HG03521 (cell line): Measurements from ENCODE around the gene S1PR3.

Source experiments
- ATAC-seq: cut with Tn5 transposase; IDR thresholded peaks from one replicate; pipeline ENCODE4 v1.9.1; 2021; ENCODE audit warnings: mild to moderate bottlenecking, moderate library complexity; ENCODE audit not compliant: unreplicated experiment

Gene S1PR3

DNA sequence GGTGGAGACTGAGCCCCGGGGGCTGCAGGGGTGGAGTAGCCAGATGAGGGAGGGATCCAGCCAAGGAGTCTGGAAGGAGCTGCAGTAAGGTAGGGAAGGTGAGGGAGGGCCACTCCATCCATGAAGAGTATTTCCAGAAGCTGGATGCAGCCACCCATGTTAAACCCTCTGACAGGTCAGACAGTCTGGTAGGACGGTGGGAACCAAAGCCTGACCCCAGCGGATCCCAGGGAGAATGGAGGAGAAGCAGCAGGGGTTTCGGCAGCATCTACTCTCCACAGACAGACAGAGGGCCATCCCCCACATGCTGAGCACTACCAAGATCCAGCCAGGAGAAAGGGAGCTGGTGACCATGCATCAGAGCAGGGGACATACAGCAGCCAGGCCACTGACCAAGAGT is 22.5 kb upstream of the S1PR3 start:
- ATAC-seq, result no peak

DNA sequence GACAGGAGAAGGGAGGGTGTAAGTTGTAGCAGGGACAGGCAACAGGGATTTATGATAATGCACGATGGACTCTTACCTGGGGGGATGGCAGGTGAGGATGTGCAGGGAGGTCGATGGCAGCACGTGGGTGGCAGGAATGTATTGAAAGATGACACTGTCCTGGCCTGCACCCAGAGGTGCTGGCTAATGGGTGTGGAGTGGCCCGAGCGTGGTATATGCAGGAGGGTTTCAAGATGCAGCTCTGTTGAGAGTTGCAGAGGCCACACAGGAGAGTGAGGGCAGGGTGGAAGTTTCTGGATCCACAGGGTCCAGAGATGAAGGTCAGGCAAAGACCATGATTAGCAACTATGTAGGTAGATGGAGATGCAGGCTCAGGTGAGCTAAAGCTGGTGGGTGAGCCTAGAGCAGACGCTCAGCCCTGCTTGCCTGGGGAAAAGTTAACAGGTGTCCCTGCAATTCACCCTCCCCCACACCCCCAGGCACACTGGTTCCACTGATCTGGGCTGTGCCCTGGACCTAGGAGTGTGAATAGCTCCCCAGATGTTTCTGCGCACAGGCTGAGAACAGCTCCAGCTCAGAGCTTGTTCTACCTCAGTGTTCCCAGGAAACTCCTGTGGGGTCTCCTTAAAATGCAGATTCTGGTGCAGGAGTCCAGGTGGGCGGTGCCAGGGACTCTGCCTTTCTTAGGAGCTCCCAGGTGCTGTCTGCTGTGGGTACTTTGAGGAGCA is 21.5 kb upstream of the S1PR3 start:
- no peak for ATAC-seq

DNA sequence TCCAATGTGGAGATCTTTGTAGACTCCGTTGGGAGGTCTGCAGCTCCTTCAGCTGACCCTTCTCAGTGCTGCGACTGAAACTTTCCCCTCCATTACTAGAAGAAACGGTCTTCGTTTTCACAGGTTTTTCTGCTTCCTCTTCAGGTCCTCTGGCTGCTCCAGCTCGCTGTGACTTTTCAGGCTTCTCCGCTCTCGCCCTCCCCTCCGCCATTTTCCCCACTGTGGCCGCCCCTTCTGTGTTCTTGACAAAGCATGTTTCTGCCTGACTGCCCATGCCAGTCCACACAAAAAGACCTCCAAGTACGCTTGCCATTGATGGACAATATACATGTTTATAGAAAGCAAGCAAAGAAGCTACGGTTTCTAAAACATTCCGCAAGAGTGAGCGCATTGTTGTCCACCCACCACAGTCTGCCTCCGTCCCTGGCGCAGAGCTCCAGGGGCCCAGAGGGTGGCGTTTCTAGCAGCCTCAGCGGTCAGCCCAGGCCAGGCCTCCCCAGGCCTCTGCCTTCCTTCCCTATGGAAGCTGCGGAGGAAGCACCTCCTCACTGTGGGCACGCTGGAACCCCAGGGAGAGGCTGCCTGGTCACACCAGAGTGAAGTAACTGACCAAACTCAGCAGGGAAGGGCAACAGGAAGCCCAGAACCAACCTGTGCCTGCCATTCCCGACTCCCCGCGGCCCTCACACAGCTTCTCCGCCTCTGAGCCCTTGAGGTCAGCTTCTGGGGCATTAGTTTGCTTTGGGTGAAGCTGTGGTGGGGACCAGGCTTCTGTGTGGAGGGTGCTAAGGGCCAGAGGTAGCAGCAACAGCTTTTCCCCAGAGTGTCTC is 19.9 kb upstream of the S1PR3 start:
- no peak for ATAC-seq

DNA sequence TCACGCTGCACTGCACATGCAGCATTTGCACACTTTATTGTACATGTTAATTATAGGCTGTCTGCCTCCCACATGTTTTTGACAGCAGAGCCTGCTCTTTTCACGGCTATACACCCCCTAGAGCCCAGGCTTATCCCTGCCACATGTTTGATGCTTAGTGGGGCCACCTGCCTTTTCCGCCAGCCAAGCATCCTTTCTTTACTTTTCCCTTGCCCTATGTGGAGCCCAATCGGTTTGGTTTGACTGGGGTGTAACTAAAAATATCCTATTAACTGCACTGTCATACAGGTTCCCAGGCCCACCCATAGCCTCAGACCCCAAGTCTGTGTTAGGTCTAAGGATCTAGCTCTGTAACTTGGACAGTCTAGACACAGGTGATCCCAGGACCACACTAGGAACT is 18.9 kb upstream of the S1PR3 start:
- no peak for ATAC-seq

DNA sequence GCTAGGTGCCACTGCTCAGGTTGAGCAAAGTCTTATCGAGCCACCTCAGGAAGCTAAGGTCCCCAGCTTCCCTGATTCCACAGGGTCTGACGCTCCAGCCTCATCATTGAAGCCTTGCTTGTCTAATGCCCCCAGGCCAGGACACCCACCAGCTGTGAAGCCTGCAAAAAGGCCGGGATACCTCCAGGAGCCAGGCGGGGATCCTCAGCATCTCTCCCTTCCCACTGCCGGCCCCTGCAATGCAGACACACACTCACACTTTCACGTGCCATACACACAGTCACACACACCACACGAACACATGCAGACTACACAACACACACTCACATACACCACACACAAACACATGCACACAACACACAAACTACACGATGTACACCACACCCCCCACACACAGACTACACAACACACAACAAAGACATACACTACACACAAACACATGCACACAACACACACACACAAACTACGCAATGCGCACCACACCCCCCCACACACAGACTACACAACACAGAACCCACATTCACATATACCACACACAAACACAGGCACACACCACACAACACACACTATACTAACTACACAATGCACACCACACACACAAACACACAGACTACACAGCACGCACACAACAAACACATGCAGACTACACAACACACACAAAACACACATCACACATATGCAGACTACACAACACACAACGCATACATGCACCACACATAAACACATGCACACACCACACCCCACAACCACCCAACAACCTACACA is 17.8 kb upstream of the S1PR3 start:
- ATAC-seq, result no peak

DNA sequence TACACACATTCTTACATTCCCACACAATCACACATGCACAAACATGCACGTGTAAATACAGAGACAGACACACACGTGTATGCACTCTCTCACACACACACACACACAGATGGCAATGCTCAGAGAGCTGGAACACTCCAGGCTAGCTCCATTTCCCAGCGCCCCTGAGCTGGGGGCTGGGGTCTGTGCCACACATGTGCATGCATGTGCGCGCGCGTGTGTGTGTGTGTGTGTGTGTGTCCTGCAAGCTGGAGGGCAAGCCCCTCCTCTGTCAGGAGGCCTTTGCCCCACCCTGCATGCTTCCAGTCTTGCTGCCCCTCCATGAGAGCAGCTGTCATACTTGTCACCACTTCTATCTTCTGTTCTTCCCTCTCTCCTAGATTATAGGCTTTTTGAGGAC is 16.6 kb upstream of the S1PR3 start:
- no peak for ATAC-seq

DNA sequence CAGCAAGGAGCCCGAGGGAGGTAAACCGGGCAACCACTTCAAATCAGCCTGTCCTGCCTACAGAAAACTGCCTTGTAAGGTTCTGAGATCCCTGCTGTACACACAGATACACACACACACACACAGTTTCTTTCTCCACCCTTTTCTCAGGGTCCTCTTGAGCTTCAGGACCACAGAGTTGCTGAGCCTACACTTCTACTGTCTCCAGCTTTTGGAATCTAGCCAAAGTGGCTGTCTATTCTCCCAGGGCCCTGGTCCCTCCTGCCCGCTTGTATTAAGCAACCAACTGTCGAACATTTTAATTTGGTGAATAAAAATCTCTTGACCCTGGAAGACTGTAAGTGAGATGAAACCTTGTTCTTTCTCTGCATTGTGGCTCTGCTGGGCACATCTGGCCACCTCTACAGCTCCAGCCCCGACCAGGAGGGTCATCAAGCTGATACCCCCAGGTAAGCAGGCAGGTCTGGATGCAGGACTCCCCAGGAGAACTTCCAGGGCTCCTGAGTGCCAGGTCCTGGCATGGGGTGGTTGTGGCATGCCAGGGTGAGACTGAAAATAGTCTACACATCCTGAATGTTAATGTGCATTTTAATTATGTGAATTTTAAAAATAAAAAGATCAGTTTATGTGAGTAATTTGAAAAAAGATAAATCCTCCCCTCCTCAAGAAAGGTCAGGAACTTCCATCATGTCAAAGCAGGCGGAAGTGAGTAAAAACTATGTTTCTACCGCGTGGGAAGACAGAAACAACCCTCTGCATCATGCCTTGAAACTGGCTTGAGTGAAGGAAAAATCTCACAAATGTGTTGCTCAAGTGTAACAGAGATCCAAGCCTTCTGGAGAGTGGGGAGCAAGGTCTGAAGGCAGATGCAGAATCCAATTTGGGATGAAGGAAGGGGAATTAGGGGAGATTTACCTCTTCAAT is 15.0 kb upstream of the S1PR3 start:
- ATAC-seq, result no peak

DNA sequence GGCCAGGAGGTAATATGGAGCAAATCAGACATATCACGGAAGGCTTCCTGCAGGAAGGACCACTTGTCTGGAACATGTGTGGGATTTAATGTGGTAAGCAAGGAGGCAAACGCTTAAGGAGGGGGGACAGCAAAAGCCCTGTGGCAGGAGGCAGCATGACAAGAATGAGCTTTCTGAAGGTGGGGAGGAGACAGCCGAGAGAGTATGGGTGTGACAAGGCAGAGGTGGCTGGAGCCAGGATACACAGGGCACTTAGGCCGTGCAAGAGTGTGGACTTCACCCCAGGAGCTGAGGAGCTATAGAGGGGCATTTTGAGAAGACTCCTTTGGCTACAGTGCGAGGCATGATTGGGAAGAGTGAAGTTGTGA is 14.4 kb upstream of the S1PR3 start:
- ATAC-seq, result no peak

DNA sequence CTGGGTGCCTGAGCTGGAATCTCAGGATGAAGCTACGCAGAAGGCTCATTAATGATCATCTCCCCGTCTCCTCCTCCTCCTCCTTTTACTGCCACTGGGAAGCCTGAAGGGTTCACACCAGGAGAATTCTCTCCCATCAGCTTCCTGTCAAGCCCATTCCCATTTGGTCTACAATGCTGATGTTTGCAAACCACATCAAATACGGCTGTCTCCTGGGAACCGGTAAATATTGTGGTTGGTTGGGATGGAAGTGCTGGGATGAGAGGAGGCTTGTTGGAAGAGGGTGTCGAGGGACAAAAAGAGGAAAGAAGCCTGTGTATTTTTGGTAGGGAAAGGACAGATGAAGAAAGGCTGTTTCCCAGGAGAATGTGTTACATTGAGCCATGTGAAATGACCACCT is 13.2 kb upstream of the S1PR3 start:
- no peak for ATAC-seq

DNA sequence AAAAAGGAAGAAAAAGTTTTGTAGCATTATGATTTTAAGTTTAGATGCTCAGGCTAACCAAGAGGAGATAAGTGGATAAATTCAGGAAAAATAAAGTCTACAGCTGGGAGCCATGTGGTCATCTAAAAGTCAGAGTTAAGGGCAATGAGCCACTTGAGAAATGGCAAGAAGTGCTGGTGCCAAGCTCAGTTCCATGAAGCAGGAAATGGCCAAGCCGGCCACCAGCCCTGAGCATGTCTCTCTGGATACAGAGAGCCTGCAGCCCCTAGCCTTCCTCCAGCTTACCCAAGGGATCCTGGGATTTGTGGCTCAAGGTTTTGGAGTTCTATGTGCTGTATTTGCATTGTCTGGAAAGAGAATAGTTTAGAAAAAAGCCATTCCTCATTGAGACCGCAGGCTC is 12.2 kb upstream of the S1PR3 start:
- ATAC-seq, result no peak

DNA sequence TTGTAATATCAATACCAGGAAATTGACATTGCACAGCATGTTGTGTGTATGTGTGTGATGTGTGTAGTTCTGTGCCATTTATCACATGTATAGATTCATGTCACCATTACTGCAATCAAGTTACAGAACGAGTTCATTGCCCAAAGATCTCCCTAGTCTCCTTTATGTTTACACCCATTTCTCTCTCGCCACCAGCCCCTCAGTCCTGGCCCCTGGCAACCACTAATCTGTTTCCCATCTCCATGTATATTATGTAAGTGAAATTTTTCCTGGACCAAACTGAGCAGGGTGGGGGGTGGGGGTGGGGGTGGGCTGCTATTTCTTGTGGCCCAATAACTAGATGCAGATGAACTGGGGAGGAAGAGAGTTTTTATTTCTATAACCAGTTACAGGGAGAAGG is 11.5 kb upstream of the S1PR3 start:
- ATAC-seq, result no peak

DNA sequence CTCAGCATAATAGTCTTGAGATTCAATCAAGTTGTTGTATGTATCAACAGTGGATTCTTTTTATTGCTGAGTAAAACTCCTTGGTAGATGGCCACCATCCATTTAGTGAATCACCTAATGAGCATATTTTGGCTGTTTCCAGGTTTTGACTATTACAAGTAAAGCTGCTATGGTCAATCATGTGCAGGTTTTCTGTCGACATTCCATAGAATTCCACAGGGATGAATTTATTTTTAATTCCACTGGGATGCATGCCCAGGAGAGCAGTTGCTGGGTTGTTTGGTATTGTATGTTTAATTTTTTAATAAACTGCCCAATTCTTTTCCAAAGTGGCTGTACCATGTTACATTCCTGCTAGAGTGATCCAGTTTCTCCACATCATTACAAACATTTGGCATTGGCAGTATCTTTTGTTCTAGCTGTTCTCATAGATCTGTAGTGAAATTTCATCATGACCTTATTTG is 10.5 kb upstream of the S1PR3 start:
- no peak for ATAC-seq

DNA sequence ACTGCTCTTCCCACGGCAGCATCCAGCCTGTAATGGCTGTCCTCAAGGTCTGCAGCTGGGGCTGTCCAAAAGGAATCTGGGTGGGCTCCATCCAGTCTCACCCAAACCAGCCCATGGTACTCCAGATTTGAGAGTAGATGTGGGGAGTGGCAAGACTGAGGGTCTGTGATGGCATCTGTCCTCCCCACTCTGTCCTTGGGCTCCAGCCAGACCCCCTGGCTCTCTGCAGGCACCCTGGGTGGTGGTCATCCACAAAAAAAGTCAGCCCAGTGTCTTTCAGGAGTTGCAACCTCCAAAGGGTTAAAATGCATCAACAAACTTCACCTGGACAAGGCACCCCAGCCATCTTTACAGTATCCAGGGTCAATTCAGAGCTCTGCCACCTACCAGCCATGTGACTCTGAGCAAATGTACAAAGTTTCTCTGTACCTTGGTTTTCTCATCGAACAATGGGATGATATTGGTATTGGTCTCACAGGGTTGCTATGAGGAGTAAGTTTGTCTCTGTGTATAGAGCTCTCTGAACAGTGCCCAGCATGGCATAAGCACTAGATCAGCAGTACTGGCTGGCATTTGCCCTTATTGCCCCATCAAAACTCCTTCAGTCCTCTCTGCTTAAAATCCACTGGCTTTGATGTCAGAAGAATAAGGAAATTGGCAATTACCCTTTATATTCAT is 7.3 kb upstream of the S1PR3 start:
- no peak for ATAC-seq

DNA sequence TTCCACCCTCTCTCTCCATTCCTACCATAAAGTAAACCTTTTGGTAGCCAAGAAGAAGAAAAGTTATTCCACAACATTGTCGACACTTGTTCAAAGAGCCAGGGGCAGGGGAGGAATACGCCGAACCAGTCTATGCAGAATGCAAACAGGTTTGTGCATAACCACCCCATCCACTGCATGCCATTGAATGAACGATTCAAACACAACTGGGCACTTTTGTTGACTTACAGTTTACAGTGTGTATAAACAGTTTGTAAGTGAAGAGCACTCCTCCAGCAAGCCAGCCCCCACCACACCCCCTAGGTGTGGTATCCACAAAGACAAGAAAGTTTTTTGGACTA is 6.8 kb upstream of the S1PR3 start:
- ATAC-seq, result no peak

DNA sequence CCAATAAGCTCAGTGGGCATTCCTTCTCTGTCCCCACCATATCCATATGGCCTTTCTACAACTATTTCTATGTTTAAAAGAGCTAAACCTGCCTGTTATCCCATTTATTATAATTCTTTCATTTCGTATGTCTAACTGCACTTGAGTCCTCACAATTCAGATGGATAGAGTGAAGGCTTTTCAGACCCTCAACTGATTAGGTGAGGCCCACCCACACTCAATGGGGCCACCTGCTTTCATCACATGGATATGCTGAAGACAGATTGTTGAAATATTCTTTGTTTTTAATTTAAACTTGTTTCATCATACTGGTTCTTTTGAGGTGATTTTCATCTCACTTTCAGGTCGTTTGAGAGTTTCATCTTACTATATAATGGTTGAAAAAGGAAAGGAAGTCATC is 5.7 kb upstream of the S1PR3 start:
- ATAC-seq, result no peak

DNA sequence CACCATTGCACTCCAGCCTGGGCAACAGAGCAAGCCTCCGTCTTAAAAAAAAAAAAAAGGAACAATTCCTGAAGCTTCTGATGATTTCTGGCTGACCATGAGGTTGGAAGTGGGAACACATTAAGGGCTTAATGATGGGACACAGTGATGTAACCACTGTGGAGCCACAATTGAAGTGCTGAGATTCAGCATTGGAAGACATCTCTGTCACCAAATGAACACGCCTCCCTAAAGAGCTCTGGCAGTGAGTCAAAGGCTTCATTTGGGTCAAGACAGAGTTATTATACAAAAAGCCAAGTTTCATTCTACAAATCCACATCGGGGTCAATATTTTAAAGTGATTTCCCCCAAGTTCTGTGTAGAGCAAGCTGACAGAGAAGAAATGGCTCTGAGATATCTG is 4.5 kb upstream of the S1PR3 start:
- no peak for ATAC-seq

DNA sequence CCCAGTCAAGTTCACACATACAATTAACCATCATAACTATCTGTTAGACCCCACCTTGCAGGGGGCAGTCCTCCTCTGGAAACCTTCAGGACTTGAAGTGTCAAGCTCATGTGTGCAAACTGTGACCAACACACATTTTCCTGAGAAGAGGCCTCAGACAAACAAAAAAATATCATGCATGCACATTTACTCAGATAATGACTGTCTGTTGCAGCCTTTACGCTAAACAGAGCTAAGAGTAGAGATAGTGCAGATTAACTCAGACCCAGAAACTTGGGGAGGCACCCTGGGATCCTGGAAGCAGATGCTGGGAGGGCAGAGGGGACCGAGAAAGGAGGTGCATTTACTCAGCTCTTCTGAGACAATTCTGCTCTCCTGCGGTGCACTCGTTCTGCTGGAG is 3.6 kb upstream of the S1PR3 start:
- ATAC-seq, result no peak

DNA sequence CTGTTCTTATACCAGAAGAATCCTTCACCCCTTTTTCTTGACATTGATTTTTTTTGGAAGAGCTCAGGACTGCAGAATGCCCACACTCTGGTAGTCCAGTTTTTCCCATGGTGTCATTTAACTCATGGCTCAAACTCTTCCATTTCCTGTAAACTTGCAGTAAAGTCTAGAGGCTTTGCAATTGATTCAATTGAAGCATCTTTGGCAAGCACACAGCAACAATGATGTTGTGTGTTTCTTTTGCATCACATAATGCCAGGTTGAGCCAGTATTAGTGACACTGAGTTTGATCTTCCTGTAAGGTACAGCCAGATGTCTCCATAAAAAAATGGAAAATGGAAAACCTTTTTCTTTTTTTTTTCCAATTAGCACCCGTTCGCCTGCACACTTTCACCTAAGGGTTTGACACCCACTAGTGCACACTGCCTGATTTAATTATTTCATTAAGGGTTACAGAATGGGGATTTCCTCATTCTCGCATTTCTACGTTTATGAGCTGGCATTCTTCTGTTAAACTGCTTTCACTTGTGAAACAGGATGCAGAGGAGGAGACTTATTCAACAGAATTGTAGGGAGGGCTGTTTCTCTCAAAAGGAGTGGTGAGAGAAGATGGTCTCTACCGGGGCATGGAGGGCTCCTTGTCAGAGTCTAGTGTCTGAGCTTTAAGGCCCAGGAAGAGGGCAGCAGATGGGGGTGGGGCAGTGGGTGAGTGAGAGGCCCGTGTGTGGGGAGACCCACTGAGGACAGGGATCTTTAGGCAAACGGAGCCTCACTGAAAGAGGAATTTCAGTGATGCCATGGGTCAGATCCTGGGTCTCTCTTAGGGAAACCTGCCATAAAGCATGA is 2.2 kb upstream of the S1PR3 start:
- no peak for ATAC-seq

DNA sequence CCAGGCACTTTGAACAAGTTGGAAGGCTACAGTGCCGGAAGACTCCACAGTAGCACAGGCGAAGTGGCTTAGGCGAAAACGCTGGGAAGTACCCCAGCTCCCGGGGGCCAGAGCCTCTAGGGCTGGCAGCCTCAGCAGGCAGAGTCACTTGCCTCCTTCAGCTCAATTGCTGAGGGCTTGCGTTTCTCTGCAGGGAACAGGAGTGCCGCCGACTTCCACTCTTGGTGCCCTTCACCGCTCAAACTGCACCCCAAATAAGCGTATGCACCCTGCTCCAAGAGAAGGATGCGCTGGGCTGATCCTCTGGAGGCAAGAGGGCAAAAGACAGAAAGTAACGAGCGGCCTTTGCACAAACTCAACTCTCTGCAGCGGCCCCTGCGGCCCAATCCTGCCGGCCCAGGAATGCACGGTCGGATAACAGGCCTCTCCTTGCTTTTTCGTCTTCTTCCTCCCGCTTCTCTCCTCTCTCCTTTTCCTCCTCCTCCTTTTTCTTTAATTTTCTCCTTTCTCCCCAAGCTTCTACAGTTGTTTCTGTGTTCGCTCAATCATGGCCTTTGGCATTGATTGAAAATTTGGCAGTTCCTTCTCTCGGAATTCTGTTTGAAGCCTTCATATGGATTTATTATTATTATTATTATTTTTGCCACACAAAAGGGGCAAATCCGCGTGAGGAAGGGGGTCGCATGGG is 1.1 kb upstream of the S1PR3 start:
- ATAC-seq, result no peak
